Activated CD8-positive, alpha-beta memory T cell treated with anti-CD3 and anti-CD28 coated beads, Interleukin-2, amount 50 U/mL, for 1 hour (primary cell): ENCODE results near the gene TMEM272.
"Not testable (repeated sequence)": the region's sequence is repeated elsewhere in the genome, so short reads cannot be mapped to it uniquely, and the experiment has no call there.

Experiments
- DNase-seq: peaks from one replicate; pipeline ENCODE4 v3.0.0-alpha.2; 2020; ENCODE audit errors: extremely low read depth

Gene TMEM272

GRCh38 chr13:51825165-51825592 lies 19.8 kb downstream of the TMEM272 start:
- no peak for DNase-seq

- DNase-seq: not testable (repeated sequence)
These were observed 20.3 kb downstream of the TMEM272 start for GRCh38 chr13:51824712-51825111.

GRCh38 chr13:51823863-51824262 lies 21.1 kb downstream of the TMEM272 start:
- DNase-seq: no peak

GRCh38 chr13:51823359-51823758 lies 21.6 kb downstream of the TMEM272 start:
- DNase-seq: no peak

- DNase-seq: no peak
These were observed 22.7 kb downstream of the TMEM272 start for GRCh38 chr13:51822106-51822815.

- no peak for DNase-seq
These were observed 23.4 kb downstream of the TMEM272 start for GRCh38 chr13:51821606-51822005.

GRCh38 chr13:51820016-51820597 lies 24.9 kb downstream of the TMEM272 start:
- no peak for DNase-seq

- DNase-seq: no peak
These were observed 25.4 kb downstream of the TMEM272 start for GRCh38 chr13:51819544-51819943.

- DNase-seq: no peak
These were observed 26.0 kb downstream of the TMEM272 start for GRCh38 chr13:51818781-51819511.

GRCh38 chr13:51818276-51818675 lies 26.7 kb downstream of the TMEM272 start:
- DNase-seq: no peak

GRCh38 chr13:51817717-51818116 lies 27.3 kb downstream of the TMEM272 start:
- no peak for DNase-seq

GRCh38 chr13:51816604-51817249 lies 28.2 kb downstream of the TMEM272 start:
- no peak for DNase-seq

- DNase-seq: no peak
These were observed 29.1 kb downstream of the TMEM272 start for GRCh38 chr13:51815848-51816247.

GRCh38 chr13:51814825-51815650 lies 29.9 kb downstream of the TMEM272 start:
- no peak for DNase-seq

GRCh38 chr13:51814071-51814470 lies 30.9 kb downstream of the TMEM272 start:
- no peak for DNase-seq

- no peak for DNase-seq
These were observed 33.0 kb downstream of the TMEM272 start for GRCh38 chr13:51811920-51812451.

- DNase-seq: no peak
These were observed 33.9 kb downstream of the TMEM272 start for GRCh38 chr13:51811046-51811445.

- no peak for DNase-seq
These were observed 36.2 kb downstream of the TMEM272 start for GRCh38 chr13:51808811-51809210.

- no peak for DNase-seq
These were observed 37.9 kb downstream of the TMEM272 start for GRCh38 chr13:51807041-51807440.

GRCh38 chr13:51806566-51806965 lies 38.4 kb downstream of the TMEM272 start:
- no peak for DNase-seq

GRCh38 chr13:51805925-51806324 lies 39.1 kb downstream of the TMEM272 start:
- no peak for DNase-seq
